Measurements from ENCODE around the gene LIN7A.
A peak's percentile ranks its signal among the peaks of the same experiment; 100 is the strongest.

LIN7A gene, protein sequence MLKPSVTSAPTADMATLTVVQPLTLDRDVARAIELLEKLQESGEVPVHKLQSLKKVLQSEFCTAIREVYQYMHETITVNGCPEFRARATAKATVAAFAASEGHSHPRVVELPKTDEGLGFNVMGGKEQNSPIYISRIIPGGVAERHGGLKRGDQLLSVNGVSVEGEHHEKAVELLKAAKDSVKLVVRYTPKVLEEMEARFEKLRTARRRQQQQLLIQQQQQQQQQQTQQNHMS

DNA sequence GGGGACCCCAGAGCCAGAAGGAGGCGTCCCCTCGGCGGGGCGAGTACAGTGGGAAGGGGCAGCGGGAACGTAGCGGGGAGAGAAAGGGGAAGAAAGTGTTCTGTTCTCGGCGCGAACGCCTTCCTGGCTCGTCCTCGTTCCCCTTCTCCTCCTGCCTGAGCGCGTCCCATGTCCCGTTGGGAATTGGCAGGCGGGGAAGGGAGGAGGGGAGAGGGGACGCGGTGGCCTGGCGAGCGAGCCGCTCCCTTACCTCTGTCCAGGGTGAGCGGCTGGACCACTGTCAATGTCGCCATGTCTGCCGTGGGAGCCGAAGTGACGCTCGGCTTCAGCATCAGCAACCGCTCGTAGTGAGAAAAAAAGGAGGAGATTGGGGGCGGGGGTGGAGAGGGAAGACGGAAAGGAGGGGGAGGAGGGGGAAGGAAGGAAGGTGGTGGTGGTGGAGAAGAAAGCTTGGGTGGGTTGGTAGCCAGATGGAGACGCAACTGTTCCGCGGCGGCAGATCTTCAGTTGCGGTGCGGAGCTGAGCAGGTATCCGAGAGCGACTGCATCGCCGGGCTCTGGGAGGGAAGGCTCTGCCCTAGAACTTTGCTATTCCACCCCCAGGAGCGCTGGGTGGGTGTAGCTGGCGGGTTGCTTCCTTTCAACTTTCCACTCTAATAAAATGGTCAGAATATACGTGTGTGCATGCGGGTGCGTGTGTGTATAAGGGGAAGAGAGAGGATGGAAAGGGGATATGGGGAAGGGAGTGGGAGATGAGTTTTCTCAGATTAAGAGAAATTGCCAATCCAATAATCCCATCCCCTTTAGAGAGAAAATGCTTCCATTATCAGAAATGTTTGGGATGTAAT lies at the start of gene LIN7A:
TSS of gene LIN7A (minus strand) at position 544 of the 848 bp plus-strand sequence. CDS start at position 332, 212 bp downstream.
- peak within 1 kb of the TSS; percentile 94 for H3K4me3 ChIP-seq (ENCODE audit: low read length)
- peaks cover 12% of the 10 kb centered on the region for H3K27me3 ChIP-seq (ENCODE audit: insufficient read depth, low read length)
- peaks cover 12% of the 10 kb centered on the region; the same call in 1 of the 2 replicates for H3K4me1 ChIP-seq (ENCODE audit: insufficient read depth, low read length)
- peak within 1 kb of the TSS; percentile 80; the same call in 1 of the 2 replicates for H3K9ac ChIP-seq (ENCODE audit: low read depth, low read length)
- H3K9me3 ChIP-seq (ENCODE audit: insufficient read depth, low read depth, low read length): no peaks in the 10 kb centered on the region
- peak within 1 kb of the TSS; percentile 76 for H3K27ac ChIP-seq (ENCODE audit: low read length)
- no peaks in the 10 kb centered on the region for H3K36me3 ChIP-seq (ENCODE audit: insufficient read depth, low read depth, low read length)

DNA sequence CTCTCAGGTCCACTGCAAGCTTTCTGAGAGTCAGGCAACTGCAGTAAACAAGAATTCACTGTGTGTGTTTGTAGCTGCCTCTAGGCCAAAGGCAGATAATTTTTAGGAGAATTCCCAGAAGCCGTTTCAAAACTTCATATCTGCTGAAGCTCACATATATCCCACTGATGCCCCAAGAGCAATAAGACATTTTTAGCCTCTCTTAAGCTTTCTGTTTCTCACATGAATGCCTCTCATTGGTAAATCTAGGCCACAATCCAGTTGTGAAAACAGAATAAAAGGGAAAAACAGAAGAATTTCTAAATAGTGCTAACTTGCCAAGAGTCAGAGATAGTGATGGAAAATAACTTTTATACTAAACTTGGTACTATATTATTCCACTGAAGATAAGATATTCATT lies 48.5 kb upstream of the LIN7A start:
- Histone ChIP-seq H3K27me3 (ENCODE audit: insufficient read depth, low read length) (no peaks in the 10 kb centered on the region), H3K36me3 (ENCODE audit: insufficient read depth, low read depth, low read length) (no peaks in the 10 kb centered on the region), H3K4me1 (ENCODE audit: insufficient read depth, low read length) (0 out of 2 replicates have a peak, but pooled peaks cover 6% of the 10 kb centered on the region)

DNA sequence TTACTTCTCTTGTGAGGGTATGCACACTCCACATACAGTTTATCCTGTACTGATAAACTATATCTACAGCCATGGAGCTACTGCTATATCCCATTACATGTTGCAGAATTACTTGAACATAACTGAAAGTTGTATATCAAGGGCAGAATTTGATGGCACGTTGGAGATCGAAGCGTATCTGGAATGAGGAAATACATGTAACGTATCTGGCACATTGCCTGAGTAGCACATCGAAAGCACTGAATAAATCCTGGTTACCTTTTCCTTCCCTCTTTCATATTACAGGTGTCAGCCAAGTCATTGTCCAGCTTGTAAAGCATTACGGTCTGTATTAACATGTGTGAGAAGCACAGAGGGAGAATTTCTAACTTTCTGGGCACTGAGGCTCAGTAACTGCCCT lies 42.1 kb upstream of the LIN7A start:
- Histone ChIP-seq H3K9ac (ENCODE audit: low read depth, low read length) (no peak overlapping the region), H3K27me3 (ENCODE audit: insufficient read depth, low read length) (no peaks in the 10 kb centered on the region), H3K36me3 (ENCODE audit: insufficient read depth, low read depth, low read length) (no peaks in the 10 kb centered on the region), H3K27ac (ENCODE audit: low read length) (no peak overlapping the region), H3K4me1 (ENCODE audit: insufficient read depth, low read length) (no peaks in the 10 kb centered on the region), H3K9me3 (ENCODE audit: insufficient read depth, low read depth, low read length) (no peaks in the 10 kb centered on the region), H3K4me3 (ENCODE audit: low read length) (no peak overlapping the region)

More for the DNA sequence above, 48.5 kb upstream of the LIN7A start:
- no peaks in the 10 kb centered on the region for H3K9me3 ChIP-seq (ENCODE audit: insufficient read depth, low read depth, low read length)
- H3K4me3 ChIP-seq (ENCODE audit: low read length): no peak overlapping the region
- H3K27ac ChIP-seq (ENCODE audit: low read length): no peak overlapping the region
- no peak overlapping the region for H3K9ac ChIP-seq (ENCODE audit: low read depth, low read length)

DNA sequence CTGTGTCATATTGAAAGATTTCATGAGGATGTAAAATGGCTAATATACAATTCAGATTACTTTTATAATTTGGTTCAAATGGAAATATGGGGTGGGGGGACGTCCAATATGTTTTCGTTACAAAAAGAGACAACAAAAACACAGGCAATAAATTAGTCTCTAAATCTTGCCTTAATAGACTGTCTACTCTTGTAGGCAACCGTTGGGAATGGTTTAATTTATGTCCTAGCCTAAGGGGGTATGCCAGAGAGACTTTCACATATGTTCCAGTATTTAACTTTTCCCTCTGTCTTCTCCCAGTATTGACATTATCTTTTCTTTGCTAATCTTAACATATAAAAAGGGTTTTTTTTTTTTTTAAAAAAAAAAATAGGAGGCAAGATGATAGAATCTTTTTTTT lies 41.5 kb upstream of the LIN7A start:
- Histone ChIP-seq H3K4me1 (ENCODE audit: insufficient read depth, low read length) (no peaks in the 10 kb centered on the region), H3K27me3 (ENCODE audit: insufficient read depth, low read length) (no peaks in the 10 kb centered on the region), H3K36me3 (ENCODE audit: insufficient read depth, low read depth, low read length) (no peaks in the 10 kb centered on the region), H3K27ac (ENCODE audit: low read length) (no peak overlapping the region), H3K9me3 (ENCODE audit: insufficient read depth, low read depth, low read length) (no peaks in the 10 kb centered on the region), H3K9ac (ENCODE audit: low read depth, low read length) (no peak overlapping the region), H3K4me3 (ENCODE audit: low read length) (no peak overlapping the region)

DNA sequence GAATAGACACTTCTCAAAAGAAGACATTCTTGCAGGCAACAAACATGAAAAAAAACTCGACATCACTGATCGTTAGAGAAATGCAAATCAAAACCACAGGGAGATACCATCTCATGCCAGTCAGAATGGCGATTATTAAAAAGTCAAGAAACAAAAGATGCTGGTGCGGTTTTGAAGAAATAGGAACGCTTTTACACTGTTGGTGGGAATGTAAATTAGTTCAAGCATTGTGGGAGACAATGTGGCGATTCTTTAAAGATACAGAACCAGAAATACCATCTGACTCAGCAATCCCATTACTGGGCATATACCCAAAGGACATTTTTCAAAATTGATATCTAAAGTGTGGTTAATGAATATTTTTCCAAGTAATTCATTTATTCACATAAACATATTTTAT lies 39.6 kb upstream of the LIN7A start:
- Histone ChIP-seq H3K27ac (ENCODE audit: low read length) (no peak overlapping the region), H3K9ac (ENCODE audit: low read depth, low read length) (no peak overlapping the region), H3K4me1 (ENCODE audit: insufficient read depth, low read length) (no peaks in the 10 kb centered on the region), H3K36me3 (ENCODE audit: insufficient read depth, low read depth, low read length) (no peaks in the 10 kb centered on the region), H3K4me3 (ENCODE audit: low read length) (no peak overlapping the region), H3K27me3 (ENCODE audit: insufficient read depth, low read length) (no peaks in the 10 kb centered on the region), H3K9me3 (ENCODE audit: insufficient read depth, low read depth, low read length) (no peaks in the 10 kb centered on the region)

DNA sequence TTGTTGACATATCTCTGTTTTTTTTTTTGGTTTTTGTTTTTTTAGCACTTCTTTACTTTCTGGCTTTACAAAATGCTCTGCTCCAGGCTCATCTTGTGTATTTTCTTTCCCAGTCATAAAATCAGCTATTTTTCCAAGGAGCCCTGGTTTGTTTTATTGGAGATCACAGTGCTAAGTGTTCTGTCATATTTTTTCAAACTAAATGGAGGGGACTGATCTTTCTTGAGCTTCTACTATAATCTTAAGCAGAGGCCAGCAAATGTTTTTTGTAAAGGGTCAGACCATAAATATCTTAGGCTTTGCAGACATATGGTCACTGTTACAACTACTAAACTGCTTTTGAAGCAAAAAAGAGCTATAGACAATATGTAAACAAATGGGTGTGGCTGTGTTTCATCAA lies 30.6 kb upstream of the LIN7A start:
- Histone ChIP-seq H3K4me3 (ENCODE audit: low read length) (no peak overlapping the region), H3K27ac (ENCODE audit: low read length) (no peak overlapping the region), H3K9ac (ENCODE audit: low read depth, low read length) (no peak overlapping the region), H3K9me3 (ENCODE audit: insufficient read depth, low read depth, low read length) (no peaks in the 10 kb centered on the region), H3K4me1 (ENCODE audit: insufficient read depth, low read length) (no peaks in the 10 kb centered on the region; the same call in 1 of the 2 replicates), H3K36me3 (ENCODE audit: insufficient read depth, low read depth, low read length) (no peaks in the 10 kb centered on the region), H3K27me3 (ENCODE audit: insufficient read depth, low read length) (no peaks in the 10 kb centered on the region)

DNA sequence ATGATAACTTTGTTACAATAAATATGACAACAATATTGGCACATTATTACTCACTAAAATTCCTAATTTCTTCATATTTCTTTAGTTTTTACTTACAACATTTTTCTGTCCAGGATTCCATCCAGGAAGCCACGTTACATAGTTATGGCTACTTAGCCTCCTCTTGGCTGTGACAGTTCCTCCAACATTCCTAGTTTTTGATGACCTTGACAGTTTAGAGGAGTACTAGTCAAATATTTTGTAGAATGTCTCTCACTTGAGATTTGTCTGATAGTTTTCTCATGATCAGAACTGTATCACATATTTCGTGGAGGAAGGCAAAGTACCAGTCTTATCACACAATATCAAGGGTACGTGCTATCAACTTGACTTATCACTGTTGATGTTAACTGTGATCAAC lies 29.8 kb upstream of the LIN7A start:
- no peaks in the 10 kb centered on the region for H3K9me3 ChIP-seq (ENCODE audit: insufficient read depth, low read depth, low read length)

DNA sequence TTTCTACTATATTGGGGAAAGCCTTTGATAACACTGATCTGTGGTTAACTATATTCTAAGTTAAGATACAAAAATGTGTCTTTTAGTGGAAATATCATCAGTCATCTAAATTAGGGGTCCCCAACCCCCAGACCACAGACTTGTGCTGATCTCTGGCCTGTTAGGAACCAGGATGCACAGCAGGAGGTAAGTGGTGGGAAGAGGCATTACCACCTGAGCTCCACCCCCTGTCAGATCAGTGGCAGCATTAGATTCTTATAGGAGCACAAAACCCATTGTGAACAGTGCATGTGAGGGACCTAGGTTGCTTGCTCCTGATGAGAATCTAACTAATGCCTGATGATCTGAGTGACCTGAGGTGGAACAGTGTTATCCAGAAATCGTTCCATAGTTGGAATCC lies 28.3 kb upstream of the LIN7A start:
- Histone ChIP-seq H3K4me3 (ENCODE audit: low read length) (no peak overlapping the region), H3K27ac (ENCODE audit: low read length) (no peak overlapping the region), H3K4me1 (ENCODE audit: insufficient read depth, low read length) (no peaks in the 10 kb centered on the region; the same call in 1 of the 2 replicates), H3K9me3 (ENCODE audit: insufficient read depth, low read depth, low read length) (no peaks in the 10 kb centered on the region), H3K36me3 (ENCODE audit: insufficient read depth, low read depth, low read length) (no peaks in the 10 kb centered on the region), H3K9ac (ENCODE audit: low read depth, low read length) (no peak overlapping the region), H3K27me3 (ENCODE audit: insufficient read depth, low read length) (no peaks in the 10 kb centered on the region)

More for the DNA sequence above, 29.8 kb upstream of the LIN7A start:
- no peak overlapping the region for H3K4me3 ChIP-seq (ENCODE audit: low read length)
- H3K27ac ChIP-seq (ENCODE audit: low read length): no peak overlapping the region
- no peaks in the 10 kb centered on the region for H3K27me3 ChIP-seq (ENCODE audit: insufficient read depth, low read length)
- H3K4me1 ChIP-seq (ENCODE audit: insufficient read depth, low read length): no peaks in the 10 kb centered on the region; the same call in 1 of the 2 replicates
- no peak overlapping the region for H3K9ac ChIP-seq (ENCODE audit: low read depth, low read length)
- H3K36me3 ChIP-seq (ENCODE audit: insufficient read depth, low read depth, low read length): no peaks in the 10 kb centered on the region

DNA sequence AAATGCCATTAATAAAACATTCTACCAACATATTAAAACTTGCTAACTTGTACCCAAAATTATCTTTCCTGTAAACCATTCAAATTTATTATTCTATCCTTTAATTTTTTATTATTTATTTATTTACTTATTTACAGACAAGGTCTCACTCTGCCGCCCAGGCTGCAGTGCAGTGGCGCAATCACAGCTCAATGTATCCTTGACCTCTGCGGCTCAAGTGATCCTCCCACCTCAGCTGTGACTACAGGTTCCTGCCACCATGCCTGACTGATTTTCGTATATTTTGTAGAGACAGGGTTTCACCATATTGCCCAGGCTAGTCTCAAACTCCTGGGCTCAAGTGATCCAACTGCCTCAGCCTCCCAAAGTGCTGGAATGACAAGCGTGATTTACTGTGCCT lies 20.4 kb upstream of the LIN7A start:
- no peak overlapping the region for H3K27ac ChIP-seq (ENCODE audit: low read length)
- H3K9me3 ChIP-seq (ENCODE audit: insufficient read depth, low read depth, low read length): no peaks in the 10 kb centered on the region
- H3K9ac ChIP-seq (ENCODE audit: low read depth, low read length): no peak overlapping the region
- H3K36me3 ChIP-seq (ENCODE audit: insufficient read depth, low read depth, low read length): no peaks in the 10 kb centered on the region
- H3K27me3 ChIP-seq (ENCODE audit: insufficient read depth, low read length): no peaks in the 10 kb centered on the region
- H3K4me1 ChIP-seq (ENCODE audit: insufficient read depth, low read length): peaks cover 5% of the 10 kb centered on the region
- no peak overlapping the region for H3K4me3 ChIP-seq (ENCODE audit: low read length)

DNA sequence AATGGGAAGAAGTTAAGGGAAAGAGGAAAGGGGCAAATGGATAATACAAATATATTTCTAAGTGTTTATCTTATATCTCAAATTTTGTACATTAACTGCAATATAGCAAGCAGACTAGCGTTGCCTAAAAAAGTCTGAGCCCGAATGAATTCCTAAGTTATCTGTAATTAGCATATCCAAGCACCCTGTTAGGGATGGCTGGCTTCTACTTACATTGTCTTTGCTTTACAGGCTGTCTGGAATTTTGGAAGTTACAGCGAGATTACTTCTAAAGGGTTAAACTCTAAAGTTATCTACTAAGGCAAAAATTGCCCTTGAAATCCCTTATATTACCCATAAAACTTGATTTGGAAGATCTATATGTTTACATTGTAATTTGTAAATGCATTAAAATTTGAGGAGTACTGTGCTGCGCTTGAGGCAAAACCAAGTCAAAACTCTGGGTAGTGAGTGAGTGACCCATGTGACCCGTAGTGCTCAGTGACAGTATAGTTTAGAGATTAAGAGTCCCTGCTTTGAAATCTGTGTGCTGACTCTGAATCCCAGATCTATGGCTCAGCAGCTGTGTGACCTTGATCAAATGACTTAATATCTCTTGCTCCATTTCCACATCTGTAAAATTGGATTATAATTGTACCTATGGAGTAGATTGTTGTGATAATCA lies 17.3 kb upstream of the LIN7A start:
- no peaks in the 10 kb centered on the region for H3K27me3 ChIP-seq (ENCODE audit: insufficient read depth, low read length)
- no peak overlapping the region for H3K27ac ChIP-seq (ENCODE audit: low read length)
- no peaks in the 10 kb centered on the region for H3K36me3 ChIP-seq (ENCODE audit: insufficient read depth, low read depth, low read length)
- H3K9me3 ChIP-seq (ENCODE audit: insufficient read depth, low read depth, low read length): no peaks in the 10 kb centered on the region
- H3K9ac ChIP-seq (ENCODE audit: low read depth, low read length): no peak overlapping the region
- H3K4me1 ChIP-seq (ENCODE audit: insufficient read depth, low read length): peaks cover 5% of the 10 kb centered on the region
- H3K4me3 ChIP-seq (ENCODE audit: low read length): no peak overlapping the region

DNA sequence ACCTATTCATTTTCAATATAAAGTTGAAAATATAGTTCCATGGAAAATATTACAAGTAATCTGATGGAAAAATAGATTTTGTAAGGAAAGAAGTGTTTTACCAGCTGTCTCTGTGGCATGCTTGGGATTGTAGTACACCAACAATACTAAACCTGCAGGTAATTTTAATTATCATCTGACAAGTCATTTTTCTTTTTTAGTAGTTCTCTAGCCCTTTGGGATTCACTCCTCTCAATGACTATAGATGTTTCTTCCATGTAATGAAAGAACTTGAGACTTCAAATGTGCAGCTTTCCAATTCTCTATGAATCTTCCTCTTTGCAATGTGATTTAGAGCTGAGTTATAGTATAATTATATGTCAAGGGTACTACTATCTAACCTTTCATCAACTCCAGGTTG lies 14.7 kb upstream of the LIN7A start:
- Histone ChIP-seq H3K27me3 (ENCODE audit: insufficient read depth, low read length) (no peaks in the 10 kb centered on the region), H3K27ac (ENCODE audit: low read length) (no peak overlapping the region), H3K4me1 (ENCODE audit: insufficient read depth, low read length) (peaks cover 5% of the 10 kb centered on the region), H3K9me3 (ENCODE audit: insufficient read depth, low read depth, low read length) (no peaks in the 10 kb centered on the region), H3K4me3 (ENCODE audit: low read length) (no peak overlapping the region), H3K9ac (ENCODE audit: low read depth, low read length) (no peak overlapping the region), H3K36me3 (ENCODE audit: insufficient read depth, low read depth, low read length) (no peaks in the 10 kb centered on the region)
